T-helper 17 cell (primary cell): ENCODE results near the gene HOXA9. TPM values are rescaled to one million over a fixed set of nuclear protein-coding genes. Genes with fewer than 3 reads are reported as not detected.

ENCODE experiments used
- ATAC-seq: fragments of 150-1000 bp; cut with Tn5 transposase; 2 replicates; pipeline ENCODE4 v1.10.0; 2021; ENCODE audit warnings: mild to moderate bottlenecking, moderate library complexity
- DNase-seq, 3 donors: peaks; one replicate each; pipeline versions ENCODE4 v3.0.0 to v3.0.0-alpha.2; 2020 to 2021
- H3K9me3 ChIP-seq: one replicate; pipeline ENCODE4 v1.7.0; 2013; ENCODE audit warnings: low read length, mild to moderate bottlenecking; ENCODE audit not compliant: control insufficient read depth, poor library complexity, severe bottlenecking
- H3K27ac Mint-ChIP-seq: one replicate; pipeline ENCODE4 v1.8.0; 2022; ENCODE audit warnings: mild to moderate bottlenecking, moderate library complexity, mixed read lengths
- H3K27me3 Mint-ChIP-seq: one replicate; pipeline ENCODE4 v1.8.0; 2022; ENCODE audit warnings: mixed read lengths
- H3K36me3 Mint-ChIP-seq: one replicate; pipeline ENCODE4 v1.8.0; 2022; ENCODE audit warnings: low read depth, mixed read lengths
- H3K4me1 Mint-ChIP-seq: one replicate; pipeline ENCODE4 v1.8.0; 2022; ENCODE audit warnings: mild to moderate bottlenecking, mixed read lengths
- H3K4me3 Mint-ChIP-seq: one replicate; pipeline ENCODE4 v1.8.0; 2022; ENCODE audit warnings: mild to moderate bottlenecking, moderate library complexity, mixed read lengths
- total RNA-seq, 4 donors: library from RNA in 2 of 4; stranded (reverse) in 2 of 4; gene quantifications; one replicate each; pipeline ENCODE4 v1.2.3 and lab custom pipeline; 2022 to 2026

Gene HOXA9
- total RNA-seq, 2 donors from 2014 or later, result not detected

- DNase-seq, result no peak
- Mint-ChIP-seq H3K4me3 (no peak overlapping the region), H3K4me1 (peaks cover 25% of the 10 kb centered on the region), H3K27me3 (peaks cover 76% of the 10 kb centered on the region), H3K36me3 (peaks cover 2% of the 10 kb centered on the region), H3K27ac (peak overlapping the region; percentile 73)
- no peak for ATAC-seq
- H3K9me3 ChIP-seq, result peaks cover 3% of the 10 kb centered on the region
These were observed 17.0 kb upstream of the HOXA9 start for GRCh38 chr7:27182285-27182841.

GRCh38 chr7:27181795-27182275 is 16.5 kb upstream of the HOXA9 start:
- Mint-ChIP-seq H3K4me3 (no peak overlapping the region), H3K4me1 (peaks cover 25% of the 10 kb centered on the region), H3K36me3 (peaks cover 2% of the 10 kb centered on the region), H3K27ac (no peak overlapping the region), H3K27me3 (peaks cover 76% of the 10 kb centered on the region)
- DNase-seq, result peak in 1 of 3 donors; percentile 2
- ATAC-seq, result no peak
- no peaks in the 10 kb centered on the region for H3K9me3 ChIP-seq

- H3K36me3 Mint-ChIP-seq, result peaks cover 2% of the 10 kb centered on the region
- ATAC-seq (no peak), DNase-seq (peak in 1 of 3 donors; percentile 4)
- peak overlapping the region; percentile 61 for H3K27ac Mint-ChIP-seq
- no peaks in the 10 kb centered on the region for H3K9me3 ChIP-seq
- peaks cover 23% of the 10 kb centered on the region for H3K4me1 Mint-ChIP-seq
- H3K27me3 Mint-ChIP-seq, result peaks cover 76% of the 10 kb centered on the region
- peak overlapping the region; percentile 47 for H3K4me3 Mint-ChIP-seq
These were observed 15.4 kb upstream of the HOXA9 start for GRCh38 chr7:27180431-27181420.

- ATAC-seq, result peak; percentile 79
- H3K27me3 Mint-ChIP-seq, result peaks cover 76% of the 10 kb centered on the region
- no peaks in the 10 kb centered on the region for H3K9me3 ChIP-seq
- peaks cover 2% of the 10 kb centered on the region for H3K36me3 Mint-ChIP-seq
- H3K4me1 Mint-ChIP-seq, result peaks cover 16% of the 10 kb centered on the region
- peak overlapping the region; percentile 47 for H3K4me3 Mint-ChIP-seq
- peak; percentile 44 to 56 (median 53) for DNase-seq
- peak overlapping the region; percentile 72 for H3K27ac Mint-ChIP-seq
These were observed 14.4 kb upstream of the HOXA9 start for GRCh38 chr7:27179503-27180430.

- H3K27me3 Mint-ChIP-seq, result peaks cover 72% of the 10 kb centered on the region
- DNase-seq (no peak), ATAC-seq (no peak)
- H3K27ac Mint-ChIP-seq, result peak overlapping the region; percentile 72
- H3K9me3 ChIP-seq, result no peaks in the 10 kb centered on the region
- peaks cover 18% of the 10 kb centered on the region for H3K4me1 Mint-ChIP-seq
- peaks cover 2% of the 10 kb centered on the region for H3K36me3 Mint-ChIP-seq
- H3K4me3 Mint-ChIP-seq, result no peak overlapping the region
These were observed 13.7 kb upstream of the HOXA9 start for GRCh38 chr7:27179030-27179429.

- H3K36me3 Mint-ChIP-seq, result peaks cover 2% of the 10 kb centered on the region
- ATAC-seq (no peak), DNase-seq (no peak)
- no peak overlapping the region for H3K27ac Mint-ChIP-seq
- peaks cover 68% of the 10 kb centered on the region for H3K27me3 Mint-ChIP-seq
- H3K9me3 ChIP-seq, result no peaks in the 10 kb centered on the region
- peaks cover 14% of the 10 kb centered on the region for H3K4me1 Mint-ChIP-seq
- H3K4me3 Mint-ChIP-seq, result no peak overlapping the region
These were observed 13.0 kb upstream of the HOXA9 start for GRCh38 chr7:27178366-27178765.

GRCh38 chr7:27177795-27178320 is 12.5 kb upstream of the HOXA9 start:
- no peak for DNase-seq
- H3K4me1 Mint-ChIP-seq, result peaks cover 16% of the 10 kb centered on the region
- H3K4me3 Mint-ChIP-seq, result no peak overlapping the region
- H3K27ac Mint-ChIP-seq, result no peak overlapping the region
- peaks cover 65% of the 10 kb centered on the region for H3K27me3 Mint-ChIP-seq
- H3K36me3 Mint-ChIP-seq, result peaks cover 2% of the 10 kb centered on the region
- H3K9me3 ChIP-seq, result no peaks in the 10 kb centered on the region
- ATAC-seq, result no peak

GRCh38 chr7:27176962-27177794 is 11.8 kb upstream of the HOXA9 start:
- H3K9me3 ChIP-seq, result no peaks in the 10 kb centered on the region
- no peak overlapping the region for H3K4me3 Mint-ChIP-seq
- H3K27ac Mint-ChIP-seq, result no peak overlapping the region
- peaks cover 2% of the 10 kb centered on the region for H3K36me3 Mint-ChIP-seq
- peak in 1 of 3 donors; percentile 3 for DNase-seq
- peaks cover 65% of the 10 kb centered on the region for H3K27me3 Mint-ChIP-seq
- H3K4me1 Mint-ChIP-seq, result peaks cover 20% of the 10 kb centered on the region
- no peak for ATAC-seq

GRCh38 chr7:27176524-27176845 is 11.1 kb upstream of the HOXA9 start:
- DNase-seq (peak in 1 of 3 donors; percentile 2), ATAC-seq (no peak)
- no peak overlapping the region for H3K4me3 Mint-ChIP-seq
- H3K4me1 Mint-ChIP-seq, result peaks cover 25% of the 10 kb centered on the region
- no peaks in the 10 kb centered on the region for H3K9me3 ChIP-seq
- H3K27me3 Mint-ChIP-seq, result peaks cover 72% of the 10 kb centered on the region
- H3K36me3 Mint-ChIP-seq, result peaks cover 2% of the 10 kb centered on the region
- H3K27ac Mint-ChIP-seq, result no peak overlapping the region

- Mint-ChIP-seq H3K36me3 (peaks cover 2% of the 10 kb centered on the region), H3K4me3 (no peak overlapping the region), H3K27ac (no peak overlapping the region), H3K27me3 (peaks cover 78% of the 10 kb centered on the region), H3K4me1 (peaks cover 26% of the 10 kb centered on the region)
- H3K9me3 ChIP-seq, result no peaks in the 10 kb centered on the region
- DNase-seq (peak in 1 of 3 donors; percentile 3), ATAC-seq (no peak)
These were observed 10.5 kb upstream of the HOXA9 start for GRCh38 chr7:27175626-27176523.

- H3K27ac Mint-ChIP-seq, result no peak overlapping the region
- DNase-seq, result peak in 1 of 3 donors; percentile 6
- no peak for ATAC-seq
- peaks cover 2% of the 10 kb centered on the region for H3K36me3 Mint-ChIP-seq
- H3K9me3 ChIP-seq, result no peaks in the 10 kb centered on the region
- peak overlapping the region; percentile 49 for H3K4me3 Mint-ChIP-seq
- H3K27me3 Mint-ChIP-seq, result peaks cover 80% of the 10 kb centered on the region
- peaks cover 26% of the 10 kb centered on the region for H3K4me1 Mint-ChIP-seq
These were observed 9.7 kb upstream of the HOXA9 start for GRCh38 chr7:27174874-27175625.
